GM10266 (cell line): ENCODE results near the gene KCNG4.

Experiments used
- DNase-seq: peaks from one replicate; pipeline ENCODE4 v3.0.0; 2012; ENCODE audit errors: extremely low spot score
- TF ChIP-seq, protein P1 (sequence below): IDR thresholded peaks from 2 replicates; pipeline ENCODE4 v1.5.1; 2012; ENCODE audit warnings: mild to moderate bottlenecking, low read depth; ENCODE audit not compliant: control insufficient read depth, insufficient read depth; ENCODE audit errors: missing control alignments

KCNG4 gene

DNA sequence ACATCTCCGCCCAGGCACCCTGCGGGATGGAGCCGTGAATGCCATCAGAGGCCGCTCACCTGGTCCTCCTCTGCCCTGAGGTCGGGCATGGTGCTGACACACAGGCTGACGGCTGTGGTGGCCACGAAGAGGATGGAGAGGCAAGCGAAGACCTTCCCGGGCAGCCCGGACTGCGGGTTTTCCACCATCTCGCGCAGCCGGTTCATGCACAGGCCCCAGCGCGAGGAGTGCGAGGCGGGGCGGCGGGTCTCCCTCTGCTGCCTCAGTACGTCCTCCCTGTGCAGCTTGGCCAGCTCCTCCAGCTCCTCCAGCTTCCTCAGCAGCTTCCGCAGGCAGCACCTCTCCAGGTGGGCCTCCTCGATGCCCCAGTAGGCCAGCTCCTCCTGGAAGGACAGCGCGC is 3.1 kb downstream of the KCNG4 start:
- DNase-seq, result no peak
- TF ChIP-seq, protein P1, sequence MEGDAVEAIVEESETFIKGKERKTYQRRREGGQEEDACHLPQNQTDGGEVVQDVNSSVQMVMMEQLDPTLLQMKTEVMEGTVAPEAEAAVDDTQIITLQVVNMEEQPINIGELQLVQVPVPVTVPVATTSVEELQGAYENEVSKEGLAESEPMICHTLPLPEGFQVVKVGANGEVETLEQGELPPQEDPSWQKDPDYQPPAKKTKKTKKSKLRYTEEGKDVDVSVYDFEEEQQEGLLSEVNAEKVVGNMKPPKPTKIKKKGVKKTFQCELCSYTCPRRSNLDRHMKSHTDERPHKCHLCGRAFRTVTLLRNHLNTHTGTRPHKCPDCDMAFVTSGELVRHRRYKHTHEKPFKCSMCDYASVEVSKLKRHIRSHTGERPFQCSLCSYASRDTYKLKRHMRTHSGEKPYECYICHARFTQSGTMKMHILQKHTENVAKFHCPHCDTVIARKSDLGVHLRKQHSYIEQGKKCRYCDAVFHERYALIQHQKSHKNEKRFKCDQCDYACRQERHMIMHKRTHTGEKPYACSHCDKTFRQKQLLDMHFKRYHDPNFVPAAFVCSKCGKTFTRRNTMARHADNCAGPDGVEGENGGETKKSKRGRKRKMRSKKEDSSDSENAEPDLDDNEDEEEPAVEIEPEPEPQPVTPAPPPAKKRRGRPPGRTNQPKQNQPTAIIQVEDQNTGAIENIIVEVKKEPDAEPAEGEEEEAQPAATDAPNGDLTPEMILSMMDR, result no peak

DNA sequence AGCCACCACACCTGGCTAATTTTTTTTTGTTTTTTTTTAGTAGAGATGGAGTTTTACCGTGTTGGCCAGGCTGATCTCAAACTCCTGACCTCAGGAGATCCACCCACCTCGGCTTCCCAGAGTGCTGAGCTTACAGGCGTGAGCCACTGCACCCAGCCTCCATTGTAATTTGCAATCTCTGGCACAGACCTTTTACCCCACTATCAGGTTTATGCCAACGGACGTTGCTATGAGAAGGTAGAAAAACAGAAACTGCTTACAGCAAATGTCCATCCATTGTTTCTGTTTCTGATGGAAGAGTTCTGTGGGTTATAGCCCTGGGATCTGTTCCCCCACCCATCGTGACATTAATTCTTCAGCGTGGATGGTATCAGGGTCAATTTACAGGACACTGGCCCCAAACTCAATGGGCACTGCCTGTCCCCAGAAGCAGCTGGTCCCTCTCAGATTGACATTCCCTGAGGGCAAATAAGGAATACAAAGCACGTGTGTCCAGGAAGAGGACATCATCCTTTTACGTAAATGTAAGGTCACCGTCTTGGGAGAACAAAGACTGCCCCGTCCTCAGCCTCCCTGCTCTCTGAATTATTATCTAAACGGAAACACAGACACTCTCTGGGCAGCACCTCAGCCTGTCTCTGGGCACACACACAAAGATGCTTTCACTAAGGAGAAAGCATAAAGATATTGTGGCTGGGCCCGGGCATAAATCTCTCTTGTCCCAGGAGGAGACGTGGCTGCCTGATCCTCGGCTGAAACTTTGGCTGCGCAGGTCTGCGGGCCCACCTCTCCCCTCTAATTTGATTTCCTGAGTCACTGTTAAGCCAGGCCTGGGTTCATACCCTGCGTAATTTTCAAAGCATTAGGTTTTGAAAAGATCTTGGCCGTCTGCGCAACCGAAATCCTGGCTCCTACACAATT is 5.2 kb downstream of the KCNG4 start:
- TF ChIP-seq, protein P1, result no peak
- no peak for DNase-seq

DNA sequence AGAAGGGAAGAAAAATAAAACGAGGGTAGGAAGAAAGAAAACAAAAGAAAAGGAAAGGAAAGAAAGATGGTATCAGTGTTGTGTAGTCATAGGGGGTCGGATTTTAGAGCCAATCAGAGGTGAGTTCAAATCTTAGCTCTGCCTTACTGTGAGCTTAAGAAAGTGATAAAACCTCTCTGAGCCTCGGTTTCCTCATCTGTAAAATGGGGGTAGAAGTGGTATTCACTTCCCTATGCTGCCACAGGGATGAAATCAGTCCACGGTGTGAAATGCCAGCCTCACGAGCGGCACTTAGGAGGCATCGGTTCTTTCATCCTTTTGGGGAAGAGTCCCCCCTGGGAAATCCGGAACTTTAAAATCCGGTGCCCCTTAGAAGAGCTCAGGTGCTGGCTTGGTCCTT is 6.1 kb downstream of the KCNG4 start:
- TF ChIP-seq, protein P1, result no peak
- no peak for DNase-seq

DNA sequence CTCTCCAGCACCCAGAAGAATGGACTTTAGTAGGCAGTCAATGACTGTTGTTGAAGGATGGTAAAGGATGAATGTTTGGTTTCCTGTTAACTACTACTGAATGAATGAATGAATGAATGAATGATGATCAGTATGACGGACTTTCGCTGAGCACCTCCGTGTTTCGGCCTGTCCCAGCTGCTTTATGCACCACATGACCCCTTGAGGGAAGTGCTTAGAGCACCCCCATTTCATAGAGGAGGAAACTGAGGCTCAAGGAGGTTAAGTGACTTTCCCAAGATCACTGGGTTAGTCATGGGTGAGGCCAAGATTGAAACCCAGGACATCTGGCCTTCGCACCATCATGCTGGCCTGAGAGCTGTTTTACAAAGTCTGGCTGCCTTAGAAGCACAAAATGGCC is 6.8 kb downstream of the KCNG4 start:
- DNase-seq, result no peak
- TF ChIP-seq, protein P1, result no peak

DNA sequence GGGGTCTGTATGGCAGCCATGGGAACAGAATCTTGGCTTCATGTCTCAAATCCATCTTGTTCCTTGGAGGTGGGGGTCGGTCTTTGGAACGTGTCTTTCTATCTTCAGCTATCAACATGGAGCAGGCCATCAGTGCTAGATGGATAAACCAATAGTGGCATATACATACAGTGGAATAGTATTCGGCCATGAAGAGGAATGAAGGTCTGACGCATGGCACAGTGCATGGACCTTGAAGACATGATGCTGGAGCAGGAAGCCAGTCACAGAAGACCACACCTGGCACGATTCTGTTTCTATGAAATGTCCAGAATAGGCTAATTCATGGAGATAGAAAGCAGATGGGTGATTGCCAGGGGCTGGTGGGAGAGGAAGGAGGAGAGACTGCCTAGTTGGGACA is 7.8 kb downstream of the KCNG4 start:
- no peak for DNase-seq
- TF ChIP-seq, protein P1, result no peak

DNA sequence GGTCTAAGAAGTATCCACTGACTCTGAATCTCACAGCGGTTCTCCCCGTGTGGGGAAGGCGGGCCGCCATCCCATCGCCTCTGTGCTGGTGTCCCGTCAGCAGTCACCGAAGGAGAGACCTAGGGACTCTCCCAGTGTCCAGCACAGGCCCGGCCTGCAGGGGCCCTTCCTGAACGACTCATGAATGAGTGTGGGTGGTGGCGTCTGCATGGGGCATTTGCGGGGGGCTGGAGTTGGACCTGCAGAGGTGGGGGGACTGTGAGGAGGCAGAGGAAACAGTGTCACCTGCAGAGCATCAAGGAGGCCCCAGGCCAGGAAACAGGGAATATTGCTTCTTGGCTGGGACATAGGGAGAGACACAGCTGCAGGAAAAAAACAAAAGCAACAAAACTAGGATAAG is 10.3 kb downstream of the KCNG4 start:
- no peak for DNase-seq
- TF ChIP-seq, protein P1, result no peak

DNA sequence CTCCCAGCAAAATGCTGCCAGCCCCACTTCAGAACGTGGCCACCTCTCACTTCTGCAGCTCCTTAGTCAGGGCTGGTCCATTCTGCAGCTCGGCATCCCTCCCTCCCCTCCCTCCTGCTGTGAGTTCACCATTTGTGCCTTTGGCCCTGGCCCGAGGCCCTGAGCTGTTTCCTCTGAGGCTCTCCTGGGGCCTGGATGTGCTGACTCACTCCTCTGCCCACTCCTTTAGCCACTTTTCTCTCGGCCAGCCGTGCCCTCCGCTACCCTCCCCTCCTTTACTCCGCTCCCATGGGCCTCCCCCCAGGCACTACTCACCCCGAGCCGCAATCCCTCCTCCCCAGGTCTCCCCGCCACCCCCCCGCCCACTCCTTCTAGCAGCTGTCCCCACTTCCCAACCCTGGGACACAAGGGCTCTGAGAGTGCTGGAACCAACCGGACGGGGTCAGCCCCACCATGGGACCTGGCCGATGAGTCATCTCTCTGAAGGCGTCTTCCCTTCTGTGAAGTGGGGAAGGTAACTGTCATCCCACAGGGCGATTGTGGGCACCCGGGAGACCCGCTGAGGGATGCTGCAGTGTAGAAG is 11.5 kb downstream of the KCNG4 start:
- TF ChIP-seq, protein P1, result no peak
- DNase-seq, result no peak
